Nephron progenitor cell (in vitro differentiated cells): ENCODE measurements around the gene PARD3B.
A peak's percentile ranks its signal among the peaks of the same experiment; 100 is the strongest.
"Not testable (repeated sequence)": the region's sequence is repeated elsewhere in the genome, so short reads cannot be mapped to it uniquely, and the experiment has no call there.

Experiments used
- DNase-seq: peaks from one replicate; pipeline ENCODE4 v3.0.0; 2021
- H3K27ac Mint-ChIP-seq: 2 replicates; pipeline ENCODE4 v1.8.0; 2021; ENCODE audit warnings: mild to moderate bottlenecking, moderate library complexity, mixed read lengths
- H3K27me3 Mint-ChIP-seq: 2 replicates; pipeline ENCODE4 v1.8.0; 2021; ENCODE audit warnings: mild to moderate bottlenecking, low read depth, mixed read lengths; ENCODE audit not compliant: poor library complexity
- H3K36me3 Mint-ChIP-seq: 2 replicates; pipeline ENCODE4 v1.8.0; 2021; ENCODE audit warnings: low read depth, mixed read lengths
- H3K4me1 Mint-ChIP-seq: 2 replicates; pipeline ENCODE4 v1.8.0; 2021; ENCODE audit warnings: mixed read lengths
- H3K4me3 Mint-ChIP-seq: 2 replicates; pipeline ENCODE4 v1.8.0; 2021; ENCODE audit warnings: mild to moderate bottlenecking, moderate library complexity, mixed read lengths
- H3K9me3 Mint-ChIP-seq: 2 replicates; pipeline ENCODE4 v1.8.0; 2021; ENCODE audit warnings: mild to moderate bottlenecking, moderate library complexity, mixed read lengths
- CTCF ChIP-seq: fragments of 200-600 bp; sonication (generic); IDR thresholded peaks from 2 replicates; pipeline ENCODE4 v1.5.0; 2021; ENCODE audit warnings: antibody characterized with exemption

Gene PARD3B

GRCh38 chr2:205482399-205483081 lies 937.3 kb downstream of the PARD3B start:
- no peak overlapping the region for H3K27ac Mint-ChIP-seq
- H3K36me3 Mint-ChIP-seq: no peaks in the 10 kb centered on the region
- H3K27me3 Mint-ChIP-seq: no peaks in the 10 kb centered on the region
- DNase-seq: no peak
- H3K4me3 Mint-ChIP-seq: no peak overlapping the region
- H3K4me1 Mint-ChIP-seq: peaks cover under 1% of the 10 kb centered on the region
- no peak for TF ChIP-seq CTCF
- H3K9me3 Mint-ChIP-seq: peaks cover 4% of the 10 kb centered on the region

- no peak overlapping the region for H3K27ac Mint-ChIP-seq
- H3K4me3 Mint-ChIP-seq: no peak overlapping the region
- H3K4me1 Mint-ChIP-seq: no peaks in the 10 kb centered on the region
- no peak for TF ChIP-seq CTCF
- H3K27me3 Mint-ChIP-seq: no peaks in the 10 kb centered on the region
- H3K36me3 Mint-ChIP-seq: no peaks in the 10 kb centered on the region
- H3K9me3 Mint-ChIP-seq: peaks cover 4% of the 10 kb centered on the region
- DNase-seq: no peak
These were observed 937.8 kb downstream of the PARD3B start for GRCh38 chr2:205483095-205483494.

GRCh38 chr2:205484215-205484614 lies 938.9 kb downstream of the PARD3B start:
- Mint-ChIP-seq H3K27ac (no peak overlapping the region), H3K9me3 (peaks cover 4% of the 10 kb centered on the region), H3K4me1 (no peaks in the 10 kb centered on the region), H3K4me3 (peak overlapping the region; percentile 3), H3K27me3 (no peaks in the 10 kb centered on the region), H3K36me3 (no peaks in the 10 kb centered on the region)
- TF ChIP-seq CTCF: no peak
- DNase-seq: no peak

- no peak overlapping the region for H3K27ac Mint-ChIP-seq
- TF ChIP-seq CTCF: no peak
- peaks cover 4% of the 10 kb centered on the region for H3K9me3 Mint-ChIP-seq
- H3K36me3 Mint-ChIP-seq: no peaks in the 10 kb centered on the region
- H3K27me3 Mint-ChIP-seq: no peaks in the 10 kb centered on the region
- DNase-seq: no peak
- no peak overlapping the region for H3K4me3 Mint-ChIP-seq
- H3K4me1 Mint-ChIP-seq: no peaks in the 10 kb centered on the region
These were observed 939.5 kb downstream of the PARD3B start for GRCh38 chr2:205484764-205485163.

GRCh38 chr2:205493528-205493927 lies 948.3 kb downstream of the PARD3B start:
- not testable (repeated sequence) for H3K4me3 Mint-ChIP-seq, H3K27ac Mint-ChIP-seq
- H3K9me3 Mint-ChIP-seq: peaks cover 21% of the 10 kb centered on the region

GRCh38 chr2:205494537-205495235 lies 949.4 kb downstream of the PARD3B start:
- no peak for TF ChIP-seq CTCF
- Mint-ChIP-seq H3K27me3 (no peaks in the 10 kb centered on the region), H3K27ac (no peak overlapping the region), H3K36me3 (no peaks in the 10 kb centered on the region), H3K9me3 (peaks cover 21% of the 10 kb centered on the region), H3K4me1 (peaks cover 30% of the 10 kb centered on the region), H3K4me3 (no peak overlapping the region)
- DNase-seq: no peak

More at GRCh38 chr2:205493528-205493927, 948.3 kb downstream of the PARD3B start:
- H3K27me3 Mint-ChIP-seq, H3K36me3 Mint-ChIP-seq, DNase-seq: not testable (repeated sequence)
- peaks cover 30% of the 10 kb centered on the region for H3K4me1 Mint-ChIP-seq
